ENCODE measurements around the gene ATRAID.

DNA sequence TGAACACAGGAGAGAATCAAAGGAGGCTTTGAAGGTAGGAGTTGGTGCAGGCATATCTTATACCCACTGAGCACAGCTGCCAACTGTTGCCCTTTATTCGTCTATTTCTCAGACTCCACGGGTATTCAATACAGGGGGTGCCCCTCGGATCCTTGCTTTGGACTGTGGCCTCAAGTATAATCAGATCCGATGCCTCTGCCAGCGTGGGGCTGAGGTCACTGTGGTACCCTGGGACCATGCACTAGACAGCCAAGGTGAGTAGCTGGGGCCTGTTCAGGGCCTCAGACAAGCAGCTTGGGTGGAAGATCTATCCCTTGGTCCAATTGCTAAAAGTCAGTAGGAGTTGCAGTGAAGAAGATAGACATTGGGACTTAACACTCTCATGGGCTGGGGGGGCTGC, 10.6 kb downstream of the ATRAID start:
- TF ChIP-seq, protein P1, sequence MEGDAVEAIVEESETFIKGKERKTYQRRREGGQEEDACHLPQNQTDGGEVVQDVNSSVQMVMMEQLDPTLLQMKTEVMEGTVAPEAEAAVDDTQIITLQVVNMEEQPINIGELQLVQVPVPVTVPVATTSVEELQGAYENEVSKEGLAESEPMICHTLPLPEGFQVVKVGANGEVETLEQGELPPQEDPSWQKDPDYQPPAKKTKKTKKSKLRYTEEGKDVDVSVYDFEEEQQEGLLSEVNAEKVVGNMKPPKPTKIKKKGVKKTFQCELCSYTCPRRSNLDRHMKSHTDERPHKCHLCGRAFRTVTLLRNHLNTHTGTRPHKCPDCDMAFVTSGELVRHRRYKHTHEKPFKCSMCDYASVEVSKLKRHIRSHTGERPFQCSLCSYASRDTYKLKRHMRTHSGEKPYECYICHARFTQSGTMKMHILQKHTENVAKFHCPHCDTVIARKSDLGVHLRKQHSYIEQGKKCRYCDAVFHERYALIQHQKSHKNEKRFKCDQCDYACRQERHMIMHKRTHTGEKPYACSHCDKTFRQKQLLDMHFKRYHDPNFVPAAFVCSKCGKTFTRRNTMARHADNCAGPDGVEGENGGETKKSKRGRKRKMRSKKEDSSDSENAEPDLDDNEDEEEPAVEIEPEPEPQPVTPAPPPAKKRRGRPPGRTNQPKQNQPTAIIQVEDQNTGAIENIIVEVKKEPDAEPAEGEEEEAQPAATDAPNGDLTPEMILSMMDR (IDR thresholded peaks at IDR 0.05), result no peak
- no peak for TF ChIP-seq POLR2A (IDR thresholded peaks at IDR 0.05)
